HepG2 (cell line): ENCODE results near the gene ZC3H7B. TPM values are rescaled to one million over a fixed set of nuclear protein-coding genes. Genes with fewer than 3 reads are reported as not detected.

Experiments
- FOXC1 ChIP-seq: sonication (generic); formaldehyde crosslinking; IDR thresholded peaks from 2 replicates; pipeline ENCODE4 v1.8.0; 2022; ENCODE audit warnings: mild to moderate bottlenecking, missing genetic modification reagents, borderline replicate concordance
- KLF15 ChIP-seq: sonication (generic); formaldehyde crosslinking; IDR thresholded peaks from 2 replicates; pipeline ENCODE4 v1.8.1; 2023; ENCODE audit warnings: borderline replicate concordance, mild to moderate bottlenecking, inconsistent platforms, missing genetic modification reagents, mixed read lengths
- KLF6 ChIP-seq: IDR thresholded peaks from 2 replicates; pipeline ENCODE4 v1.8.0; 2016; ENCODE audit warnings: missing biosample characterization, missing genetic modification reagents
- MAZ ChIP-seq, 2 experiments: sonication (generic) in 1 of 2; formaldehyde crosslinking in 1 of 2; IDR thresholded peaks; 2 replicates each; pipeline versions ENCODE4 v1.5.0 to v1.6.1; 2012 to 2020; ENCODE audit warnings: low read depth in 2 of 2, mild to moderate bottlenecking in 2 of 2, borderline replicate concordance in 1 of 2, improper control_type of control experiment in 1 of 2, low read length in 1 of 2, missing genetic modification reagents in 1 of 2, moderate library complexity in 1 of 2
- NCOA2 ChIP-seq: sonication (generic); formaldehyde crosslinking; IDR thresholded peaks from 2 replicates; pipeline ENCODE4 v1.8.0; 2022; ENCODE audit warnings: inconsistent platforms
- NCOA5 ChIP-seq: sonication (generic); formaldehyde crosslinking; IDR thresholded peaks from 2 replicates; pipeline ENCODE4 v1.4.0; 2020; ENCODE audit warnings: missing genetic modification reagents
- ZBTB7B ChIP-seq: sonication (generic); formaldehyde crosslinking; IDR thresholded peaks from 2 replicates; pipeline ENCODE4 v1.4.0; 2020; ENCODE audit warnings: missing genetic modification reagents
- ZMYM3 ChIP-seq: sonication (generic); formaldehyde crosslinking; IDR thresholded peaks from 2 replicates; pipeline ENCODE4 v1.5.1; 2020; ENCODE audit warnings: mild to moderate bottlenecking, missing genetic modification reagents
- ZNF17 ChIP-seq: sonication (generic); formaldehyde crosslinking; IDR thresholded peaks from 2 replicates; pipeline ENCODE4 v1.5.0; 2020; ENCODE audit warnings: mild to moderate bottlenecking, missing genetic modification reagents
- ZNF441 ChIP-seq: sonication (generic); formaldehyde crosslinking; IDR thresholded peaks from 2 replicates; pipeline ENCODE4 v1.7.0; 2021; ENCODE audit warnings: missing genetic modification reagents, borderline replicate concordance
- ZNF564 ChIP-seq: sonication (generic); formaldehyde crosslinking; IDR thresholded peaks from 2 replicates; pipeline ENCODE4 v1.8.1; 2023; ENCODE audit warnings: mild to moderate bottlenecking, missing genetic modification reagents
- ZNF605 ChIP-seq: sonication (generic); formaldehyde crosslinking; IDR thresholded peaks from 2 replicates; pipeline ENCODE4 v1.8.0; 2022; ENCODE audit warnings: mild to moderate bottlenecking, missing genetic modification reagents
- ZNF614 ChIP-seq: IDR thresholded peaks from 2 replicates; pipeline ENCODE4 v1.6.1; 2018; ENCODE audit warnings: missing biosample characterization, missing genetic modification reagents, inconsistent platforms, borderline replicate concordance
- ZNF746 ChIP-seq: sonication (generic); formaldehyde crosslinking; IDR thresholded peaks from 2 replicates; pipeline ENCODE4 v1.8.0; 2022; ENCODE audit warnings: mild to moderate bottlenecking, missing genetic modification reagents
- polyA plus RNA-seq, 8 experiments: library from polyadenylated mRNA; depleted of rRNA in 3 of 8; stranded (reverse) in 7 of 8; unstranded in 1 of 8; fragments of >200 nt; fragmentation: Illumina TruSeq in 4 of 8; extraction: Trizol in 4 of 8; gene quantifications; 2 replicates each; pipeline versions ENCODE4 v1.2.1 to v1.2.3, GENCODE V29; 2011 to 2016; ENCODE audit warnings: low read depth in 4 of 8, missing spikeins in 1 of 8, mixed read lengths in 1 of 8; ENCODE audit not compliant: insufficient read depth in 1 of 8
- total RNA-seq, 5 experiments: library from RNA; depleted of rRNA; stranded (reverse); fragments of >200 nt; fragmentation: Illumina TruSeq; extraction: Trizol; gene quantifications; 2 replicates each; pipeline ENCODE4 v1.2.3, GENCODE V29; 2016; ENCODE audit warnings: low read depth in 1 of 5
- TF ChIP-seq, protein P1 (sequence below): sonication (generic); formaldehyde crosslinking; IDR thresholded peaks from 2 replicates; pipeline ENCODE4 v1.8.0; 2022; ENCODE audit warnings: missing genetic modification reagents, mild to moderate bottlenecking, inconsistent platforms, borderline replicate concordance
- TF ChIP-seq, protein P2 (sequence below): sonication (generic); formaldehyde crosslinking; IDR thresholded peaks from 2 replicates; pipeline ENCODE4 v1.4.0; 2020; ENCODE audit warnings: missing genetic modification reagents, borderline replicate concordance
- TF ChIP-seq, protein P3 (sequence below): sonication (generic); formaldehyde crosslinking; IDR thresholded peaks from 2 replicates; pipeline ENCODE4 v1.4.0; 2020; ENCODE audit warnings: missing genetic modification reagents
- TF ChIP-seq, protein P4 (sequence below): sonication (generic); formaldehyde crosslinking; IDR thresholded peaks from 2 replicates; pipeline ENCODE4 v1.4.0; 2020; ENCODE audit warnings: missing genetic modification reagents
- TF ChIP-seq, protein P5 (sequence below): sonication (generic); formaldehyde crosslinking; IDR thresholded peaks from 2 replicates; pipeline ENCODE4 v1.5.0; 2020; ENCODE audit warnings: missing genetic modification reagents

ZC3H7B gene
- total and polyA plus RNA-seq, 2 of the 13 experiments (the other 11 are each of a cell fraction or from before 2014, with no cell fraction given): 26.4 to 37.2 TPM

DNA sequence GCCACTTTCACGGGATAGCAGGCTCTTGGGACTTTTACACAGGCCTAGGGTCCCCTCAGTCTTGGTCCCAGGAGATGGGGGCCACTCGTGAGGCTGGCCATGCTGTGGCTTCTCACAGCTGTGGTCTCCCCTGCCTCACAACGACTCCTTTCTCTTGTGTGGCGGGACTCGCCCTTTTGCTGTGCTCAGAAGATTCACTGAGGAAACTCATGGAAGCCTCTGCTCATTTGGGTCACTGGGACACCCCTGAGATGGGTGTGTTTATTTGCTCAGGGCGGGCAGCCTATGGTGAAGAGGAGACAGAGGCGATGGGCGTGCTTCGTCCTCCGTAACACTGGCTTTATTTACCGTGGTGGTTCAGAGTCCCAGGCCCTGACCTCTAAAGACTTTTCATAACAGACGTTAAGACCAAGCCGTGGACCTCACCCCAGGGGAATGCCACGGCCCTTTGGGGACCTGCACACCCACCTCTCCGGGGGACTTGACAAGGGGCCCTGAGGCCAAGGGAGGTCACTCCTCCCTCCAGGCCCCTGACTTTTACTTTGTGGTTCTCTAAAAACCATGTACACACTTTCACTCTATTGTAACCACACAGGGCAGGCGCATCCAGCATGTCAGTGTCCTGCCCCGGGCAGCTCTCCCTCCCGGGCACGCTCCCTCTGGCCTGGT, 96.0 kb downstream of the ZC3H7B start (continued):
- TF ChIP-seq ZNF605 (CRISPR knock-in tag) (peak; percentile 57), NCOA2 (peak; percentile 72), FOXC1 (no peak), ZMYM3 (CRISPR knock-in tag) (0 out of 2 replicates have a peak, but pooled peaks have one; percentile 12), ZNF564 (CRISPR knock-in tag) (peak; percentile 72; the same call in 1 of the 2 replicates), ZNF614 (CRISPR knock-in tag) (peak; percentile 46; the same call in 1 of the 2 replicates), ZBTB7B (CRISPR knock-in tag) (peak; percentile 68), ZNF441 (CRISPR knock-in tag) (peak; percentile 17; the same call in 1 of the 2 replicates), NCOA5 (CRISPR knock-in tag) (no peak), MAZ (IDR thresholded peaks at IDR 0.05; ENCODE audit: borderline replicate concordance, low read depth, low read length) (no peak), MAZ (CRISPR knock-in tag; IDR thresholded peaks at IDR 0.05; ENCODE audit: low read depth) (peak; percentile 67), KLF15 (CRISPR knock-in tag) (peak; percentile 92; the same call in 1 of the 2 replicates), KLF6 (no peak), ZNF17 (no peak), ZNF746 (peak; percentile 43; the same call in 1 of the 2 replicates)
- TF ChIP-seq, protein P1, sequence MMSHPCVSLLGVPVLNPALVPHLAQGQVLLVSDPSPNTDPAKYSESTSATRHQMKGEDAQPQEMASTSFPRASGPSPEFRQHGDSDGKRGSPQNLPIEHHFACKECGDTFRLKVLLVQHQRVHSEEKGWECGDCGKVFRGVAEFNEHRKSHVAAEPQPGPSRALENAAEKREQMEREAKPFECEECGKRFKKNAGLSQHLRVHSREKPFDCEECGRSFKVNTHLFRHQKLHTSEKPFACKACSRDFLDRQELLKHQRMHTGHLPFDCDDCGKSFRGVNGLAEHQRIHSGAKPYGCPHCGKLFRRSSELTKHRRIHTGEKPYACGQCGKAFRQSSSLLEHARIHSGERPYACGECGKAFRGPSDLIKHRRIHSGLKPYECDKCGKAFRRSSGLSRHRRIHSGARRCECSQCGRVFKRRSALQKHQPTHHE: no peak
- TF ChIP-seq, protein P2, sequence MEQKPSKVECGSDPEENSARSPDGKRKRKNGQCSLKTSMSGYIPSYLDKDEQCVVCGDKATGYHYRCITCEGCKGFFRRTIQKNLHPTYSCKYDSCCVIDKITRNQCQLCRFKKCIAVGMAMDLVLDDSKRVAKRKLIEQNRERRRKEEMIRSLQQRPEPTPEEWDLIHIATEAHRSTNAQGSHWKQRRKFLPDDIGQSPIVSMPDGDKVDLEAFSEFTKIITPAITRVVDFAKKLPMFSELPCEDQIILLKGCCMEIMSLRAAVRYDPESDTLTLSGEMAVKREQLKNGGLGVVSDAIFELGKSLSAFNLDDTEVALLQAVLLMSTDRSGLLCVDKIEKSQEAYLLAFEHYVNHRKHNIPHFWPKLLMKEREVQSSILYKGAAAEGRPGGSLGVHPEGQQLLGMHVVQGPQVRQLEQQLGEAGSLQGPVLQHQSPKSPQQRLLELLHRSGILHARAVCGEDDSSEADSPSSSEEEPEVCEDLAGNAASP (CRISPR knock-in tag): peak; percentile 95
- TF ChIP-seq, protein P3, sequence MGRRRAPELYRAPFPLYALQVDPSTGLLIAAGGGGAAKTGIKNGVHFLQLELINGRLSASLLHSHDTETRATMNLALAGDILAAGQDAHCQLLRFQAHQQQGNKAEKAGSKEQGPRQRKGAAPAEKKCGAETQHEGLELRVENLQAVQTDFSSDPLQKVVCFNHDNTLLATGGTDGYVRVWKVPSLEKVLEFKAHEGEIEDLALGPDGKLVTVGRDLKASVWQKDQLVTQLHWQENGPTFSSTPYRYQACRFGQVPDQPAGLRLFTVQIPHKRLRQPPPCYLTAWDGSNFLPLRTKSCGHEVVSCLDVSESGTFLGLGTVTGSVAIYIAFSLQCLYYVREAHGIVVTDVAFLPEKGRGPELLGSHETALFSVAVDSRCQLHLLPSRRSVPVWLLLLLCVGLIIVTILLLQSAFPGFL (CRISPR knock-in tag): no peak
- TF ChIP-seq, protein P4, sequence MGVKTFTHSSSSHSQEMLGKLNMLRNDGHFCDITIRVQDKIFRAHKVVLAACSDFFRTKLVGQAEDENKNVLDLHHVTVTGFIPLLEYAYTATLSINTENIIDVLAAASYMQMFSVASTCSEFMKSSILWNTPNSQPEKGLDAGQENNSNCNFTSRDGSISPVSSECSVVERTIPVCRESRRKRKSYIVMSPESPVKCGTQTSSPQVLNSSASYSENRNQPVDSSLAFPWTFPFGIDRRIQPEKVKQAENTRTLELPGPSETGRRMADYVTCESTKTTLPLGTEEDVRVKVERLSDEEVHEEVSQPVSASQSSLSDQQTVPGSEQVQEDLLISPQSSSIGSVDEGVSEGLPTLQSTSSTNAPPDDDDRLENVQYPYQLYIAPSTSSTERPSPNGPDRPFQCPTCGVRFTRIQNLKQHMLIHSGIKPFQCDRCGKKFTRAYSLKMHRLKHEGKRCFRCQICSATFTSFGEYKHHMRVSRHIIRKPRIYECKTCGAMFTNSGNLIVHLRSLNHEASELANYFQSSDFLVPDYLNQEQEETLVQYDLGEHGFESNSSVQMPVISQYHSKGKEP: no peak
- TF ChIP-seq, protein P5, sequence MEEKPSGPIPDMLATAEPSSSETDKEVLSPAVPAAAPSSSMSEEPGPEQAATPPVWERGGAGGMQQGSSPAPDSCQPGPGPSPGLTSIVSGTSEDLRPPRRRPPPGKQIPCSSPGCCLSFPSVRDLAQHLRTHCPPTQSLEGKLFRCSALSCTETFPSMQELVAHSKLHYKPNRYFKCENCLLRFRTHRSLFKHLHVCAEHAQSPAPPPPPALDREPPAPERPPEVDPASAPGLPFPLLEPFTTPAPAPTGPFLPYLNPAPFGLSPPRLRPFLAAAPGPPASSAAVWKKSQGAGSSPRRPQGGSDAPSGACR (CRISPR knock-in tag): 0 out of 2 replicates have a peak, but pooled peaks have one; percentile 37
